Erythroblast (primary cell): ENCODE data around the gene DNAJC3.
"Not testable (repeated sequence)": the region's sequence is repeated elsewhere in the genome, so short reads cannot be mapped to it uniquely, and the experiment has no call there.

ENCODE experiments used
- DNase-seq, 2 experiments: peaks; one replicate each; lab custom pipeline; 2025; lab: John Stamatoyannopoulos, UW
- GATA1 ChIP-seq: IDR thresholded peaks from 2 replicates; pipeline ENCODE4 v1.6.1; 2011; ENCODE audit warnings: low read depth, mild to moderate bottlenecking, control low read depth, low read length, moderate library complexity
- POLR2A ChIP-seq: IDR thresholded peaks from 2 replicates; pipeline ENCODE4 v1.6.1; 2011; ENCODE audit warnings: mild to moderate bottlenecking, low read length

Gene DNAJC3

DNA sequence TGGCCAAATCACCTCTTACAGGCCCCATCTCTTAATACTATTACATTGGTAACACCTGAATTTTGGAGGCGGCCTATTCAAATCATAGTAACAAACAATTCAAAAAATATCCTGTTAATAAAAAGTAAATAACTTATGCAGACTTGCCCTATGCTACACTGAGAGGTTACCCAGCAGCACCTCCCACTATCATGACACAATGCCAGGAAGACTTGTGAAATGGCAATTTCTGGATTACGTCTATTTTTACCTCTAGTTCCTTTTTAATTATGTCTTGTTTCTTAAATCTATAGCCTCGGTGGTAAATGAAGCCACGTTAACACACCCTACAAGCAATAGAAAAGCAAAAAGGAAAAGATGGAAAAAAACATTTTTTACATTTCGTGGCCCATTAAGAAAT lies 26.2 kb upstream of the DNAJC3 start:
- no peak for TF ChIP-seq GATA1
- TF ChIP-seq POLR2A: no peak
- DNase-seq: no peak

DNA sequence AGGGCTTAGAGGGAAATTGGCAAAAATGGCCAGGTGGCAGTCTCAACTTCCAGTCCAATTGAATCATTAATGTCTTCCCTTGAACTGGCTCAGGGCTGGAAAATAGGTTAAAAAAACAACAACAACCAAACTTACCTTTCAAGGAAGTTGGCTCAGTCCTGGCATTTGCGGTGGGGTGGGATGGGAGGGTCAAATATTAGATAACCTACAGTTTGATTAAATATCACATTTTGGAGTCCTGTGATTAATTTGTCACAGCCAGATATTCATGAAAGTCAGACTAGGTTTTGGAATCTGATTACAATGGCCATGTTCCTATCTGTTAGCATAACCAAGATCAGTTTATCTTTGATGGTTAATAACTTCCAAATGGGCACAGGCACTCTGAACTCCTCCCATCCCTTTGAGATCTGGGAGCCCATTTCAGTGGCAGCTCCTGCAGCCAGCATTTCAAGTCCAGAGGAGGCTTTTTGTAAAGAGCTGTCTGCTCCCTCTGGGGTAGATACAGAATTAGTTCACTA lies 24.6 kb upstream of the DNAJC3 start:
- TF ChIP-seq POLR2A: no peak

DNA sequence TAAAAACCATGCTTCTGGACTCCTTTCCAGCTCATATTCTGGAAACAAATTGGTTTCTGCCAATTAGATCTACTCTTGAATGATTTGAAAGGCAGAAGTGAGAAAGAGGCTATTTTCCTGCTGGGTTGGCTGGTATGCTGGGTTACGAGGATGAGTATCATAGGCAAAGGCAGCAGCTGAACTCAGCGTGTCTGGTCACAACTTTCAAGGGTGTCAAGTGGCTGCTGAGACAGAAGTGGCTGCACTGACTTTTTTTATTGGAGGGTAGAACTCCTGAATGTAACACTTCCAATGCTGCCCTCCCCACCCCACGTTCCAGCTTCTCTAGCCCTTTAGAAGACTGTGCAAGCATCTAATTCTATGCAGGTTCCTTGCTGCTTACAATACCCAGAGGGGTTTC lies 24.1 kb upstream of the DNAJC3 start:
- no peak for TF ChIP-seq POLR2A
- TF ChIP-seq GATA1: no peak
- DNase-seq: no peak

More for the DNA sequence above, 24.6 kb upstream of the DNAJC3 start:
- no peak for DNase-seq

DNA sequence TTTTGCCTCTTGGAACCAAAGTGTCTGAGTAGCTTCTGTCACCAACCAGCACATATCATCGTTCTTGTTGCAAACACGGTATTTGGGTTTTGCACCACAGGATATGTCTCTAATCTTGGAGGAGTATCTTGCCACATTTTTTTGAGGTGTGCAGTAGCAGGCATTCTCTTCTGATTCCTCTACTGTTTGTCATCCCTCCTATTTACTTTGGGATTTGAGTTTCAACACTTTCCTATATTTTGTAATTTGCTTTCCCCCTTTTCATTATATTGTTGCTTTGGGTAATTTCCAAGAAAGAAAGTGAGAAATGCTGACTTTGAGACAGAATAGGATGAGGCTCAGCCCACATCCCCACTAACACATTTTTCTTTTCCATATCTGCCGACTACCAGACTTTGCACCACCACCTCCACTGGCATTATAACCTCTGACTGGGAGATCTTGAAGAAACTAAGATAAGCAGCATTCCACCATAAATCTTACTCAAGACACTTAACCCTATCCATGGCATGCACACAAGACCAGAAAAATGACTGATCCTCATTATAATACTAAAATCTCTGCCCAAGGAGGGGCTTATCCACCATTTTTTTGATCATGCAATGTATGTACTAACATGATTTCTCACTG lies 20.4 kb upstream of the DNAJC3 start:
- TF ChIP-seq POLR2A (no peak), GATA1 (no peak)
- DNase-seq: no peak

DNA sequence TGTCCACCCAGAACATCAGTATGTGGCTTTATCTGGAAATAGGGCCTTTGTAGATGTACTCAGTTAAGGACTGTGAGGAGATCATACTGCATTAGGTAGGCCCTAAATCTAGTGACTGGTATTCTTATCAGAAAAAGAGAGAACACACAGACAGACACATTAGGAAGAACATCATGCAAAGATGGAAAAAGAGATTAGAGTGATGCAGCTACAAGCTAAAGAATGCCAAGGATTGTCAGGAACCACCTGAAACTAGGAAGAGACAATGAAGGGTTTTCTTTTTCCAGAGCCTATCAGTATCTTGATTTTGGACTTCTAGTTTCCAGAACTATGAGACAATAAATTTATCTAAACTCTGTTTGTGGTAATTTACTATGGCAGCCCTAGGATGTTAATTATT lies 17.4 kb upstream of the DNAJC3 start:
- no peak for DNase-seq
- no peak for TF ChIP-seq GATA1
- TF ChIP-seq POLR2A: no peak

DNA sequence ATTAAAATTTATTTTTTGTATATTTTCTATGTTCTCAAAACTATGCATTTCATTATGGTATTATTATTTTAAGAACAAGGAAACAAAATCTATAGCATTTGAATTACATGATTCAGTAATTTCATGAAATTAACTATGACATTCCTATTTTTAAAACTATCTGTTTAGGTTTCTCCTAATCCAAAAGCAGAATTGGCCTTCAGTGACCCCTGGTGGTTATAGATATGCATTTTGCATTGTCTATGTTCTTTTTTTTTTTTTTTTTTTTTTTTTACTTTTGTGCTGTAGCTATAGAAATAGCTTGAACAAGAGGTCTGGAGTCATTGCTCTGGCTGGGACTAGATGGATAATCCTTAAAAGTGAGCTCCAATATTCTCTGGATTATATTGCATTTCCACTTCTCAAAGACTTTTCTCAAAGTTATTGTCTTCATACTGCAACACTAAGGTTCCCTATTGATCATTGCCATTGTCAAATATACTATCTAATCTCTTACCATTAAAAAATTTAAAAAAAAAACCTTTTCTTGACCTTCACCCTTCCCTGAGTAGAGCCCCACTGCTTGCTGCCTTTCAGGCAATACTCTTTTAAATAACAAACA lies 15.9 kb upstream of the DNAJC3 start:
- TF ChIP-seq GATA1 (no peak), POLR2A (no peak)
- DNase-seq: peak; percentile 42 to 57

DNA sequence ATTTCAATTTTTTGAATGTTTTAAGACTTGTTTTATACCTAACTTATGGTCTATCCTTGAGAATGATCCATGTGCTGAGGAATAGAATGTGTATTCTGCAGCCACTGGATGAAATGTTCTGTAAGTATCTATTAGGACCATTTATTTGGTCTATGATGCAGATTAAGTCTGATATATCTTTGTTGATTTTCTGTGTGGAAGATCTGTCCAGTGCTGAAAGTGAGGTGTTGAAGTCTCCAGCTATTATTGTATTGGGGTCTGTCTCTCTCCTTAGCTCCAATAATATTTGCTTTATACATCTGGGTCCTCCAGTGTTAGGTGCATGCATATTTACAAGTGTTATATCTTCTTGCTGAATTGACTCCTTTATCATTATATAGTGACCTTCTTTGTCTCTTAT lies 9.7 kb upstream of the DNAJC3 start:
- DNase-seq: not testable (repeated sequence)

DNA sequence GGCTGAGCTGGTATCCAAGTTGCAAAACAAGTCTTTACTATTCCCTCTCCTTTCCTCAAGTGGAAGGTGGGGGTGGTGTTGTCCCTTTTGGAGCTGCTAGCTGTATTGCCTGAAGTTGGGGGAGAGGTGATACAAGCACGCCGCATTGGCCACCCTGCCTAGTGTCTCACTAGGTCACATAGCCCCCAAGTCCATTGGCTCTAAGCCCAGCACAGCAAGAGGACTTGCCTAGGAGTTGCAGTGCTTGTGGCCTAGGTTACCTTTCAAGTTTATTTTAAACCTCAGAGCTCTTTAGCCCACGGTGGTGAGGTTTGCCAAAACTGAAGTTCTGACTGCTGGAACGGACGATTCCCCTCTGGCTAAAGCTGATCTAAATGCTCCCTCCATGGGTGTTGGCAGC lies 5.3 kb upstream of the DNAJC3 start:
- TF ChIP-seq POLR2A (no peak), GATA1 (no peak)
- no peak for DNase-seq

DNA sequence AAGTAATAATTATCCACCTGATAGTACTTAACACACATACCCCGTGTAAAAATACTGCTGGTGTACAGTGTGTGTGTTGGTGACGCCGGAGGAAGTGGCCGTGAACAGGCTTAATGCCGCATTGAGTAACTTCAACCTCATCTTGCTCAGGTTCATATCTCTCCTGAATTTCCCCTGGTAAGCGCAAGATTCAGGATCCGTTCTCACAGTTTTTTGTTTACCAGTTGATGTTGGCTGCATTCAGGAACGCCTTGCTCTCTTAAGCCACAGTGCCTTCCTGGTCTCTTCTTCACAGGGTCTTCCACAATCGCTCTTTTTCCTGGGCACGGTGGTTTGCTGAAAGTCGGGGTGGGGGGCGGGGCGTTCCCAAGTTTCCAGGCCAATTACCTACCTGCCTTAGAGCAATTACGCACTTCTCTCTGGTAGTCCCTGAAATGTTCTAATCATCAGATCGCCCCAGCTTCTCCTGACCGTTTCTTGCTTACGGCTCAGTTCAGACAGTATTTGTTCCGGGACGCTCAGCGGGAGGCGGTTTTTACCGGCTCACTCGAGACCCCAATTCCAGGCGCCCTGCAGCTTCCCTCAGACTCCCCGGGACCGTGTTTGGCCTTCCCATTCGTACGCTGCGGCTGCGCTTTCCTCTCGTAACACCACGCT lies 706 bp upstream of the DNAJC3 start:
- peak; percentile 73 to 84 for DNase-seq
- no peak for TF ChIP-seq GATA1
- no peak for TF ChIP-seq POLR2A

DNA sequence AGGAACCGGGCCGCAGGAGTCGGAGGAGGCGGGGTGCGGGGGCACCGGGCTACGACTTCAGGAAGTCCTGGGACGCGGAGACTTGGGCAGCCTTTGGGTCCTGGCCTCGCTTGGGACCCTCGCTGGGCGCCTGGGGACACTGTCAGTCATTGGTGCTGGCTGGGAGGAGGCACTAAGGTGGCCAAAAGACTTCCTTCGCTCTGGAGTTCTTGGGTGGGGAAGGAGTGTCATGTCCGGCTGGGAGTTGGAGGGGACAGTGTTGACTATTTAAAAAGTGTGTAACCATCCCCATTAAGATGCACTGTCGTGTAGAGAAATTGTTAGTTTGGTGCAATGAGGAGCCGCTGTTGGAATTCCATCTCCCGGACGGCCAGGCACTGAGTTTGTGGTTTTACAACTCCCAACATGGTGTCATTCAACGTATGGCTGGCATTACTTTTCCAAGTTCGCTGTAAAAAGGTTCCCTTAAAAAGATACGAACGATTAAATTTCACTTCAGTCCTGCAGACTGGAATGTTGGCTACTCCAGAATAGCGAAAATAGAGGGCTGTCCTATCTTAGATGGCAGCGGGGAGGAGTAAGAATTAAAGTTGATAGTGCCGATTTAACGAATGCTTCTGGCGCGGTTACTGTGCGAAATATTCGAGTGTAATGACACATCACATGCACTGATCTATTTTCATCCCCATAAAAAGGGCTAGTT lies 776 bp downstream of the DNAJC3 start:
- DNase-seq: peak; percentile 45 to 67

DNA sequence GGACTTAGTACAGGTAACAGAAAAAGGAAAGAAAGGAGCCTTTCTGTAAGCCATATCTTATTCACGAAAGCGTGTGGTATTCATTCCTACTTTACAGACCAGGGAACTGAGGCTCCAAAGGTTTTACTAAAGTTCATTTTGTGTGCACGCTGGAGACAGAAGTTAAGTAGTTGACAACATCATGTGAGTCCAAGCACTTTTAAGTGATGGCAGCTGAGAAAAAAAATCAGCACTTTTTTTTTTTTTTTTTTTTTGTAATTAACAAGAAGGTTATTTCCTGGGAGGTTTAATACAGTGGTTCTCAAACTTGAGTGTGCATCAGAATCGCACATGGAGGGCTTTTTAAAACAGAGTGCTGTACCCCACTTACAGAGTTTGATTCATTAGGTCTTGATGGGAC lies 2.0 kb downstream of the DNAJC3 start:
- DNase-seq: no peak
- TF ChIP-seq POLR2A (no peak), GATA1 (no peak)

More for the DNA sequence above, 776 bp downstream of the DNAJC3 start:
- TF ChIP-seq POLR2A (no peak), GATA1 (no peak)

DNA sequence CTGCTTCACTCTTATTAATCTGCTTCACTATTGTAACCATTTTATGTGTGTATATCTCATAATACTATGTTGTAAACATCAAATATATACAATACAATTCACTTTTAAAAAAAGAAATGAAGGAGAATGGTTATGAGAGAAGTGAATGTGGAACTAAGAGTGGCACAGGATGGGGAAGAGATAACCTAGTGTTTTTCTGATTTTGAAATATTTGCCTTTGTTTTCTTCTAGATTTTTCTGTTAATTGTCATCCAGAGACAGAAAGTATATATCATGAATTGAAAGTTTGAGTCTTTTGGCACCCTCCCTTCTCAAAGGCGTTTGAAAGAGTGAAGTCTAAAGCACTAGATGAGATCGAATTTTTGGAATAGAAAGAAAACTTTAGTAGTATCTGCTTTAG lies 2.8 kb downstream of the DNAJC3 start:
- TF ChIP-seq POLR2A (no peak), GATA1 (no peak)
- DNase-seq: no peak

DNA sequence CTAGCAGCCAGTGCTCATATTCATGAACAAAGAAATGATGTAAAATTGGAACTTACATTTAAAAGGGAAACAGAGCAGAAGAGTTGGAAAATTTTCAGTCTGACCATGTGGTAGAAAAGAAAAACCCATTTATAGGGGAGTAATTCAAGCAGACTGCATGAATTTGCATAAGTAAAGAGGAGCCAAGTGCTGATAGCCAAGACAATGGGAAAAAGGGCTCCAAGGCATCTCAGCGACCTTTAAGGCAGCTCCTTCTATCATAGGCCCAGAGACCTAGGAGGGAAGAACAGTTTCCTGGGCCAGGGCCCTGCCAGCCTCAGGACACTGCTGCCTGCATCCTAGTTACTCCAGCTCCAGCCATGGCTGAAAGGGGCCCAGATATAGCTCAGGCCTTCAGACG lies 7.5 kb downstream of the DNAJC3 start:
- no peak for DNase-seq
- TF ChIP-seq POLR2A (no peak), GATA1 (no peak)

DNA sequence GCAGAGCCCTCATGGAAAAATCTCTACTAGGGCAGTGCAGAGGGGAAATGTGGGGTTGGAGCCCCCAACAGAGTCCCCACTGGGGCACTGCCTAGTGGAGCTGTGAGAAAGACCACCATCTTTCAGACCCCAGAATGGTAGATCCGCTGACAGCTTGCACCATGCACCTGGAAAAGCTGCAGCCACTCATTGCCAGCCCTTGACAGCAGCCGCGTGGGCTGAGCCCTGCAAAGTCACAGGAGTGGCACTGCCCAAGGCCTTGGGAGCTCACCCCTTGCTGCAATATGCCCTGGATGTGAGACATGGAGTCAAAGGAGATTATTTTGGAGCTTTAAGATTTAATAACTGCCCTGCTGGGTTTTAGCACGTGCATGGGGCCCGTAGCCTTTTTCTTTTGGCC lies 8.0 kb downstream of the DNAJC3 start:
- DNase-seq: not testable (repeated sequence)
